DND-41 (cell line): ENCODE results near the gene GRIK3.

Experiments
- CTCF ChIP-seq: IDR thresholded peaks from 2 replicates; pipeline ENCODE4 v1.5.1; 2012; ENCODE audit warnings: borderline replicate concordance, low read length, moderate library complexity, mild to moderate bottlenecking; ENCODE audit not compliant: poor library complexity, severe bottlenecking; ENCODE audit errors: extremely low read depth
- EZH2 ChIP-seq: IDR thresholded peaks from 3 replicates; pipeline ENCODE4 v1.6.1; 2012; ENCODE audit warnings: borderline replicate concordance, low read depth, mild to moderate bottlenecking, moderate library complexity, low read length, inconsistent platforms; ENCODE audit not compliant: severe bottlenecking

GRCh38 chr1:37070126-37070525, 35.8 kb upstream of the GRIK3 start:
- TF ChIP-seq CTCF (no peak), EZH2 (no peak)
